Smooth muscle cell of trachea (primary cell): ENCODE measurements around the gene SRSF12. TPM values are rescaled to one million over a fixed set of nuclear protein-coding genes. Genes with fewer than 3 reads are reported as not detected.

Source experiments
- total RNA-seq: library from RNA; depleted of rRNA; stranded (reverse); fragments of >200 nt; gene quantifications from 2 replicates; pipeline ENCODE4 v1.2.1, GENCODE V29; 2014

SRSF12 gene
- total RNA-seq = not detected in 2 replicates

GRCh38 chr6:89117211-89118108 is at the start of gene SRSF12:
TSS of gene SRSF12 (minus strand) at chr6:89118071. CDS start at chr6:89117887, 184 bp downstream.

DNA sequence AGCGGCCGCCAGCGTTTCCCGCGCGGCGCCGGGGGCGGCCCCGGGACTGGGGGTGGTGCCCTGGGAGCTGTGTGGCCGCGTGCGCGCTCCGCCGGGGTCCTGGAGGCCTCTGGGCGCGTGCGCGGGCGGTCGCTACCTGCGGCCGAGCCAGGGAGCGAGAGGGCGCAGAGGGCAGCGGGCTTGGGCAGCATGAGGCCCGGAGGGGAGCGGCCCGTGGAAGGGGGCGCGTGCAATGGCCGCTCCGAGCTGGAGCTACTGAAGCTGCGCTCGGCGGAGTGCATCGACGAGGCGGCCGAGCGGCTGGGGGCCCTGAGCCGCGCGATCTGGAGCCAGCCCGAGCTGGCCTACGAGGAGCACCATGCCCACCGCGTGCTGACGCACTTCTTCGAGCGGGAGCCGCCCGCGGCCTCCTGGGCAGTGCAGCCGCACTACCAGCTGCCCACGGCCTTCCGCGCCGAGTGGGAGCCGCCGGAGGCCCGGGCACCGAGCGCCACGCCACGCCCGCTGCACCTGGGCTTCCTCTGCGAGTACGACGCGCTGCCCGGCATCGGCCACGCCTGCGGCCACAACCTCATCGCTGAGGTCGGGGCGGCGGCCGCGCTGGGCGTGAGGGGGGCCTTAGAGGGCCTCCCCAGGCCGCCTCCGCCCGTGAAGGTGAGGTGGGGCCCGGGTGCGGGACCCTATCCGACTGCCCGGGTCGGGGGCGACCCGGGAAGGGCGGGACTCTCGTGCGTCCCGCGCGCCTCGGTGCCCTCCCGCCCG is 28.3 kb upstream of the SRSF12 start, which contains the start of gene PM20D2:
Gene PM20D2 (plus strand): TSS at position 100 of the 762 bp plus-strand sequence. CDS start 90 bp downstream, at position 190.

GRCh38 chr6:89080281-89081128 is 37.4 kb downstream of the SRSF12 start, which contains the start of gene PNRC1:
TSS of gene PNRC1 (plus strand) at chr6:89080751. CDS start at chr6:89080895, 144 bp downstream.

Other genes with a start within 250 kb of the SRSF12 start
- gene RNGTT, start 154.5 kb downstream of the SRSF12 start, total RNA-seq = 15.7 and 28.8 TPM in 2 replicates
- 66.3 and 68.5 TPM in 2 replicates for gene PNRC1, start 37.3 kb downstream of the SRSF12 start, total RNA-seq
- 3.3 and 3.8 TPM in 2 replicates for gene PM20D2, start 28.0 kb upstream of the SRSF12 start, total RNA-seq
- gene GABRR1, start 99.3 kb upstream of the SRSF12 start, total RNA-seq = not detected in 2 replicates
- 0.15 TPM in 1 of 2 replicates, not detected in the other for gene GABRR2, start 197.2 kb upstream of the SRSF12 start, total RNA-seq
- 22.5 and 23.1 TPM in 2 replicates for gene UBE2J1, start 234.7 kb upstream of the SRSF12 start, total RNA-seq